HEK293T (cell line): ENCODE measurements around the gene SHLD1.

Experiments used
- CTCF ChIA-PET: fragments of 350-600 bp; formaldehyde crosslinking; extraction: SDS; loops from one replicate; lab custom pipeline; 2021; ENCODE audit warnings: antibody characterized with exemption, inconsistent platforms; lab: Yijun Ruan, JAX
- POLR2A ChIA-PET: fragments of 350-600 bp; formaldehyde crosslinking; extraction: SDS; loops from one replicate; lab custom pipeline; 2020; ENCODE audit warnings: antibody characterized with exemption, inconsistent platforms; lab: Yijun Ruan, JAX
- DNase-seq: peaks from one replicate; pipeline ENCODE4 v3.0.0; 2012; ENCODE audit warnings: mixed read lengths; ENCODE audit errors: extremely low spot score
- ARNT ChIP-seq: fragments of 450-650 bp; IDR thresholded peaks from 2 replicates; pipeline ENCODE4 v1.6.1; 2017; ENCODE audit warnings: mild to moderate bottlenecking
- BHLHE40 ChIP-seq: fragments of 450-650 bp; IDR thresholded peaks from 2 replicates; pipeline ENCODE4 v1.6.1; 2016; ENCODE audit warnings: mild to moderate bottlenecking, moderate library complexity, borderline replicate concordance
- CTBP1 ChIP-seq: fragments of 450-650 bp; IDR thresholded peaks from 2 replicates; pipeline ENCODE4 v1.6.1; 2016; ENCODE audit warnings: borderline replicate concordance
- ELF4 ChIP-seq: fragments of 450-650 bp; IDR thresholded peaks from 2 replicates; pipeline ENCODE4 v1.6.1; 2017; ENCODE audit warnings: antibody characterized with exemption
- FOXA1 ChIP-seq: fragments of 450-650 bp; IDR thresholded peaks from 2 replicates; pipeline ENCODE4 v1.6.1; 2016; ENCODE audit warnings: mild to moderate bottlenecking
- FOXK2 ChIP-seq: fragments of 450-650 bp; IDR thresholded peaks from 2 replicates; pipeline ENCODE4 v1.6.1; 2016; ENCODE audit warnings: mild to moderate bottlenecking
- FOXM1 ChIP-seq: fragments of 450-650 bp; IDR thresholded peaks from 2 replicates; pipeline ENCODE4 v1.6.1; 2017; ENCODE audit warnings: mild to moderate bottlenecking, borderline replicate concordance
- HDGF ChIP-seq: fragments of 450-650 bp; IDR thresholded peaks from 2 replicates; pipeline ENCODE4 v1.6.1; 2017; ENCODE audit warnings: antibody characterized with exemption, borderline replicate concordance
- L3MBTL2 ChIP-seq: fragments of 450-650 bp; conservative IDR thresholded peaks from 2 replicates; pipeline ENCODE4 v1.6.1; 2016; ENCODE audit warnings: mild to moderate bottlenecking
- LEF1 ChIP-seq: fragments of 450-650 bp; IDR thresholded peaks from 2 replicates; pipeline ENCODE4 v1.6.1; 2017; ENCODE audit warnings: mild to moderate bottlenecking, borderline replicate concordance
- NFRKB ChIP-seq: fragments of 450-650 bp; IDR thresholded peaks from 2 replicates; pipeline ENCODE4 v1.6.1; 2016; ENCODE audit warnings: mild to moderate bottlenecking, moderate library complexity
- SP1 ChIP-seq: fragments of 450-650 bp; IDR thresholded peaks from 2 replicates; pipeline ENCODE4 v1.6.1; 2017
- SUZ12 ChIP-seq: fragments of 450-650 bp; IDR thresholded peaks from 2 replicates; pipeline ENCODE4 v1.6.1; 2016; ENCODE audit warnings: mild to moderate bottlenecking
- TARDBP ChIP-seq: fragments of 450-650 bp; IDR thresholded peaks from 2 replicates; pipeline ENCODE4 v1.6.1; 2016
- ZNF384 ChIP-seq: fragments of 450-650 bp; IDR thresholded peaks from 2 replicates; pipeline ENCODE4 v1.6.1; 2016
- TF ChIP-seq, protein P1 (sequence below): fragments of 450-650 bp; IDR thresholded peaks from 2 replicates; pipeline ENCODE4 v1.6.1; 2016

The SHLD1 gene

DNA sequence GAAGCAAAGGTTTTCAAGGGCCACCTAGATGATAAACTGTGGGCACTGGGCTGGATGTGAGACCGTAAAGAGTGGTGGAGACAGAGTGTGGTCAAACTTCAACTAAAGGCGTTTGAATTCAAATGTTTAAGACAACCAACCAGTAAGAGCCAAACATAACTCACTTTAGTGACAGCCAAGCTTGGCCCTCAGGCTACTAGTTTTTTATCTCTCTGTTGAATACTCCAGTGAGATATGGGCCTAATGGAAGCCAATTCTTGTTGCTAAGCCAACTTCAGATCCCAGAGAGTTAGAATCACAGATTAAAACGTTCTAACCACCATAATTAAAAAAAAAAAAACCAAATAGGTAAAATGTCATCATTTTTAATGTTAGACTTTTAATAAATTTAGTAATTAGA, 142.9 kb downstream of the SHLD1 start:
- ChIA-PET CTCF (no interaction called here), POLR2A (no interaction called here)
- DNase-seq, result no peak
- TF ChIP-seq ZNF384 (no peak), LEF1 (no peak), ARNT (no peak), BHLHE40 (no peak), TARDBP (no peak), SUZ12 (no peak), FOXM1 (no peak), CTBP1 (no peak)
- TF ChIP-seq, protein P1, sequence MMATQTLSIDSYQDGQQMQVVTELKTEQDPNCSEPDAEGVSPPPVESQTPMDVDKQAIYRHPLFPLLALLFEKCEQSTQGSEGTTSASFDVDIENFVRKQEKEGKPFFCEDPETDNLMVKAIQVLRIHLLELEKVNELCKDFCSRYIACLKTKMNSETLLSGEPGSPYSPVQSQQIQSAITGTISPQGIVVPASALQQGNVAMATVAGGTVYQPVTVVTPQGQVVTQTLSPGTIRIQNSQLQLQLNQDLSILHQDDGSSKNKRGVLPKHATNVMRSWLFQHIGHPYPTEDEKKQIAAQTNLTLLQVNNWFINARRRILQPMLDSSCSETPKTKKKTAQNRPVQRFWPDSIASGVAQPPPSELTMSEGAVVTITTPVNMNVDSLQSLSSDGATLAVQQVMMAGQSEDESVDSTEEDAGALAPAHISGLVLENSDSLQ, result no peak

DNA sequence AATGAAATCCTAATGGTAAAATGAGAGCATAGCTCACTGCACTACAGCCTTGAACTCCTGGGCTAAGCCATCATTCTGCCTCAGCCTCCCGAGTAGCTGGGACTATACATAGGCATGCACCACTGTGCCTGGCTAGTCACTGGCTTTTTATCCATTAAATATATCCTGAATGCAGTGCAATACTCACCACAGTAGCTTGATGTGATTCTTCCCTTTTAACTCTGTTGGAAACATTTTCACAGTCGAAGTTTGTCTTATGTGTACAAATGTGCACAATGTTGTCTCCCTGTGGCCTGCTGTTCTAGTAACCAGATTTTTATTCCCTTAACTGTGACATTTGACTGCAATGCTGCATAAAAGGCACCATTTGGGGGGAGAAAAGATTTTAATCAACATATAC, 143.4 kb downstream of the SHLD1 start:
- TF ChIP-seq HDGF (no peak), FOXM1 (no peak), FOXK2 (no peak), LEF1 (no peak), FOXA1 (no peak)
- POLR2A ChIA-PET, result no interaction called here
- DNase-seq, result no peak
- CTCF ChIA-PET, result no interaction called here

DNA sequence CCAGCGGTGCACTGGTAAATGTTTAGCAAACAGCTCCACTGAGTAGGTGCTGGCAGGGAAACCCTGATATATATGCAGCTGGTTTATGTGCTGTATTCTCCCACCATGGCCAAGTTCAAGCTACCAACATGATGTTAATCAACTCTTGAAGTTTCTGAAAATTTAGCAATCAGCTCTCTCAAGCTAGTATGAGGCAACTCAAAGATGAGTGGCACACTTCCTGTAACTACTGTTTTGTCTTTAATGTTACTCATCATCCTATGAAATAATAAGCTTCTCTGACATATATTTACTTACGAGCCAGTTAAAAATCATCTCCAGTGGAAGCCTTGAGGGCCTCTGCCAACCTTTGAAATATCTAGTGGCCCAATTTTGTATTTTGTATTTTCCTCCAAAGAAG, 145.4 kb downstream of the SHLD1 start:
- CTCF ChIA-PET, result no interaction called here
- POLR2A ChIA-PET, result no interaction called here
- no peak for DNase-seq
- TF ChIP-seq BHLHE40 (no peak), SUZ12 (no peak), FOXK2 (no peak), TARDBP (no peak)
- TF ChIP-seq, protein P1, result no peak

DNA sequence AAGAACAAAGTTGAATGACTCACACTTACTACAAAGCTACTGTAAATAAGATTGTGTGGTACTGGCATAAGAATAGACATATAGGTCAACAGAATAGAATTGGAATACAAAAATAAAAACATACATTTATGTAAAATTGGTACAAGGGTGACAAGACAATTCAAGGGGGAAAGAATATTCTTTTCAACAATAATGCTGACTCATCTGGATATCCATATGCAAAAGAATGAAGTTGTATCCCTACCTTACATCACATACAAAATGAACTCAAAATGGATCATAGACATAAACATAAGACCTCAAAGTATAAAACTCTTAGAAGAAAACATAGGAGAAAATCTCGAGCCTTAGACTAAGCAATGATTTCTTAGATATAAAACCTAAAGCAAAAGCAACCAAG, 149.2 kb downstream of the SHLD1 start:
- ChIA-PET CTCF (no interaction called here), POLR2A (no interaction called here)
- no peak for DNase-seq
- TF ChIP-seq ZNF384 (no peak), FOXM1 (no peak), SUZ12 (no peak), CTBP1 (no peak), LEF1 (no peak), FOXK2 (no peak), TARDBP (no peak), NFRKB (no peak), BHLHE40 (no peak), SP1 (no peak), ARNT (no peak), L3MBTL2 (no peak), FOXA1 (no peak), HDGF (no peak), ELF4 (no peak)
- TF ChIP-seq, protein P1, result no peak

DNA sequence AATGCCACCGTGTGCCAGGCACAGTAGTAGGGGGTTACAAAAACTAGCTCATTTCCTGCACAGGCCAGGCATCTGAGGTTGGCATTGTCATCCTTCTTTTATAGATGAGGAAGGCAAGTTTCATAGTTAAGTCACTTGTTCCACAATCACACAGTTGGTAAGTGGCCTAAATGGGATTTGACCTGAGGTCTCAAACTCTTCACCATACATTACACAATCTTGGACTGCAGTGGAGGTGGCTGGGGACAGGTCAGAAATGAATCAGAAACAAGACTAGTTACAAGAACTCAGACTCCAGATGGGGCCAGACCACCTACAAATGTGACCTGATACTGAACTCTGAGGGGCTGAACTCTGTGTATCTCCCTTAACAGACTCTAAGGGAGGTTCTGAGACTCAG, 150.7 kb downstream of the SHLD1 start:
- CTCF ChIA-PET, result no interaction called here
- POLR2A ChIA-PET, result no interaction called here
- DNase-seq, result no peak
- TF ChIP-seq ARNT (no peak), ELF4 (no peak), SP1 (no peak), HDGF (no peak), LEF1 (no peak), TARDBP (no peak), FOXK2 (no peak), L3MBTL2 (no peak), FOXA1 (no peak)
- TF ChIP-seq, protein P1, result no peak

DNA sequence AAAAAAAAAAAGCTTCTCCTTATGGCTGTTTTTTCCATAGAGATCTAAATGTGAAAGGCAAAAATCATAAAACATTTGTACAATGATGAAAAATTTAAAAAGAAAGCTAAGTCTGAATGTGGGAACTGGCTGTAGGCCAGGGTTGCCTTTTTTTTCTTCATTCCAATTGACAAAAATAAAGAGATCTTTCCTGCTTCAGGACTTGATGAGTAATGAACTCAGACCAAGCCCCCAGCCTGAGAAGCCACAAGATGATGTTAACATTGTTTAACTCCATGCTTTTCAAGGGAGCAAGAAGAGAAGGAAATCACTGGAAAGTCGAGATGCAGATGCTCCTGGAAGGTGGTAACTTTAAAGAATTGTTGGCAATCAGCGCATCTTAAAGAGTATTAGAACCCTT, 158.8 kb downstream of the SHLD1 start:
- TF ChIP-seq, protein P1, result no peak
- TF ChIP-seq ARNT (no peak), FOXK2 (no peak), BHLHE40 (no peak), TARDBP (no peak), SP1 (no peak)
- CTCF ChIA-PET, result no interaction called here
- POLR2A ChIA-PET, result no interaction called here
- DNase-seq, result no peak
